Muscle of leg (tissue), 11 donors: Measurements from ENCODE around the gene PSMA3. TPM values are rescaled to one million over a fixed set of nuclear protein-coding genes. Genes with fewer than 3 reads are reported as not detected.
"Not testable (repeated sequence)": the region's sequence is repeated elsewhere in the genome, so short reads cannot be mapped to it uniquely, and the experiment has no call there.

Experiments
- DNase-seq: peaks from one replicate; pipeline ENCODE4 v3.0.0; 2013
- H3K27ac ChIP-seq: one replicate; pipeline ENCODE4 v1.5.1; 2013; ENCODE audit warnings: mild to moderate bottlenecking, low read length, control low read depth
- H3K27me3 ChIP-seq: one replicate; pipeline ENCODE4 v1.6.1; 2013; ENCODE audit warnings: low read length; ENCODE audit not compliant: control insufficient read depth, insufficient read depth
- H3K36me3 ChIP-seq: one replicate; pipeline ENCODE4 v1.6.1; 2013; ENCODE audit warnings: low read length; ENCODE audit not compliant: control insufficient read depth, insufficient read depth
- H3K4me1 ChIP-seq: one replicate; pipeline ENCODE4 v1.6.1; 2013; ENCODE audit warnings: low read length; ENCODE audit not compliant: control insufficient read depth, insufficient read depth
- H3K4me3 ChIP-seq: one replicate; pipeline ENCODE4 v1.5.1; 2013; ENCODE audit warnings: low read length, control low read depth
- H3K9me3 ChIP-seq: replicated peaks from 2 replicates; pipeline ENCODE4 v1.6.1; 2013; ENCODE audit warnings: low read depth, low read length; ENCODE audit not compliant: control insufficient read depth
- WGBS: methylation state at CpG from one replicate; pipeline ENCODE4 v1.1.5; 2013; ENCODE audit warnings: missing lambda C conversion rate; ENCODE audit not compliant: insufficient coverage; 5-methylcytosine and 5-hydroxymethylcytosine counted together
- polyA plus RNA-seq, 8 donors: library from polyadenylated mRNA; unstranded; fragments of 120-200 nt; gene quantifications; one replicate each; pipeline versions ENCODE4 v1.2.1 to v1.2.3, GENCODE V29; 2013; ENCODE audit warnings: inconsistent platforms in 1 of 8, low replicate concordance in 1 of 8; ENCODE audit not compliant: insufficient read length in 8 of 8, insufficient read depth in 1 of 8
- total RNA-seq: library from RNA; stranded (reverse); fragments of 120-200 nt; gene quantifications from one replicate; pipeline ENCODE4 v1.2.4, GENCODE V29; 2013

PSMA3 gene
- total and polyA plus RNA-seq, 9 donors, result 56.3 to 104 (median 88.1) TPM

- Histone ChIP-seq H3K4me3 (no peak overlapping the region), H3K9me3 (no peaks in the 10 kb centered on the region), H3K27ac (no peak overlapping the region), H3K4me1 (no peaks in the 10 kb centered on the region), H3K36me3 (peaks cover 12% of the 10 kb centered on the region), H3K27me3 (no peaks in the 10 kb centered on the region)
- no CpG with 5 or more reads among the region's 2 CpGs for WGBS
- no peak for DNase-seq
Measured at GRCh38 chr14:58216544-58216943, 28.1 kb upstream of the PSMA3 start.

DNA sequence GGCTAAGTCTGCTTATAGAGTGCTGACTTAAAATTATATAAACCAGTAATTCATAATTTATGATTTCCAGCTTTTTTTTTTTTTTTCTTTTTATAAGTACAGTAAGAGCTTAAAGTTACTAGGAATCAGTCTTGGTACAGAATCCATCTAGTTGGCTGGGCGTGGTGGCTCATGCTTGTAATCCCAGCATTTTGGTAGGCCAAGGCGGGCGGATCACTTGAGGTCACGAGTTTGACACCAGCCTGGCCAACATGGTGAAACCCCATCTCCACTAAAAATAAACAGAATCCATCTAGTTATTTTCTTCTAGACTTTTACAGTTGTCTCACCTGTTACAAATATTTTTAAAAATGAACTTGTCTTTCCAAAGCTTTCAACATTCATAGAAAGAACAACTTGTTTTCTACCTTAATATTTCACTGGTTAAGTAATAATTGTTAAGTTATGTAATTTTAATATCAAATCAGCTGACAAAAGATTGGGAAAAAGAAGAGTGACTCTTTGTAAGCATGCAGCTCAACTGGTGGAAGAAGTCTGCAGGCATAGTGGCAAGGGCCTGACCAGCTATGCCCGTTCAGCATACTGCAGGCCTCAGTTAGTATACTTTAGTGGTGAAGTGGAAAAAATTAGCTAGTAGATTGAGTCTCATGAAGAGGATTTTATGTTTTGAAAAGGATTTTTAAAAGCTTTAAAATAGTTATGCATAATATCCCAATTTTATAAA, 17.4 kb upstream of the PSMA3 start:
- no peaks in the 10 kb centered on the region for H3K4me1 ChIP-seq
- H3K27me3 ChIP-seq, result no peaks in the 10 kb centered on the region
- no peak overlapping the region for H3K27ac ChIP-seq
- 96% methylated on average over 3 of the region's 5 CpGs for WGBS
- no peaks in the 10 kb centered on the region for H3K9me3 ChIP-seq
- no peak overlapping the region for H3K4me3 ChIP-seq
- peaks cover 23% of the 10 kb centered on the region for H3K36me3 ChIP-seq
- DNase-seq, result no peak

DNA sequence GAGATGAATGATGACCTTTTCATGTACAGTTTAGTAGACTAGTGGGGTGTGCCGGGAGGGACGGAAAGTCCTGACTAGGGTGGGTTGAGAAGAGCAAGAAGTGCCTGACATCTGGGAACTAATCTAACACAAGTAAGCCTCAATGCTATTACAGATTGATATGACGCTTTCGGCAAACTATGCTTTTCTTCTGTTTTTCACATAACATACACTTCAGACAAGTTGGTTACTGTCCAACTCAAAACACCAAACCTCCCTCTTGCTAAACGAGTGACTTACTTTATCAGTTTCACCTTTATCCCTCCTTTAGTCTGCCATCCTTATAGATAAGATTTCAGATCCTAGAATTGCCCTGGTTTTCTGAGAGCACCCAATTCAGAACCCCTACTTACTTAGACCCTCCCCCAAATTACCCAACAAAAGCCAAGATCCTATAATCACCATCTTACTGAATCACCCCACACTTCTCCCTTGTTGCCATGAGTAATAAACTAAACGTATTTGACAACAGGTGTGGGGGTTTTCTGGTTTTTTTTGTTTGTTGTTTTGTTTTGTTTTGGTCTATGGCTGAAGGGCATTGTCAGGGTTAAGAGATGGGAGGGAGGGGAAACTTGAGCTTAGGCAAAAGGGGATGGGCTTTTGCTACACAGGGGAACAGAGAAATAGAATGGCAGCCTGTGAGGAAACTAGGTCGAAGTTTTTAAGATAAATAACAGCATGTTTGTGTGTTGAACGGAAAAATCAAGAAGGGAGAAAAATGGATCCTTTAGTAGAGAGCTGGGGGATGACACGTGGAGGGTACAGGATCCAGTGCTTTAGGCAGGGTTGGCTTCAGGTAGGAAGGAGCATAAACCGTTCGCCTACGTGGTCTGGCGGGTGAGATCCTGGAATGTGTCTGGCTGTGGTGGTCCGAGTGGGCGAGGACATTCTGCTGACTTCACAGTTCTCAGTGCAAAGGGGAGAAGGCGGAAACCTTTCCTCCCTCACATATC, 6.1 kb upstream of the PSMA3 start:
- 20% methylated on average over 9 of the region's 16 CpGs for WGBS
- Histone ChIP-seq H3K27me3 (no peaks in the 10 kb centered on the region), H3K9me3 (no peaks in the 10 kb centered on the region), H3K4me1 (peaks cover 2% of the 10 kb centered on the region), H3K36me3 (no peaks in the 10 kb centered on the region), H3K4me3 (peak overlapping the region; percentile 61), H3K27ac (peak overlapping the region; percentile 90)
- peak; percentile 78 for DNase-seq

DNA sequence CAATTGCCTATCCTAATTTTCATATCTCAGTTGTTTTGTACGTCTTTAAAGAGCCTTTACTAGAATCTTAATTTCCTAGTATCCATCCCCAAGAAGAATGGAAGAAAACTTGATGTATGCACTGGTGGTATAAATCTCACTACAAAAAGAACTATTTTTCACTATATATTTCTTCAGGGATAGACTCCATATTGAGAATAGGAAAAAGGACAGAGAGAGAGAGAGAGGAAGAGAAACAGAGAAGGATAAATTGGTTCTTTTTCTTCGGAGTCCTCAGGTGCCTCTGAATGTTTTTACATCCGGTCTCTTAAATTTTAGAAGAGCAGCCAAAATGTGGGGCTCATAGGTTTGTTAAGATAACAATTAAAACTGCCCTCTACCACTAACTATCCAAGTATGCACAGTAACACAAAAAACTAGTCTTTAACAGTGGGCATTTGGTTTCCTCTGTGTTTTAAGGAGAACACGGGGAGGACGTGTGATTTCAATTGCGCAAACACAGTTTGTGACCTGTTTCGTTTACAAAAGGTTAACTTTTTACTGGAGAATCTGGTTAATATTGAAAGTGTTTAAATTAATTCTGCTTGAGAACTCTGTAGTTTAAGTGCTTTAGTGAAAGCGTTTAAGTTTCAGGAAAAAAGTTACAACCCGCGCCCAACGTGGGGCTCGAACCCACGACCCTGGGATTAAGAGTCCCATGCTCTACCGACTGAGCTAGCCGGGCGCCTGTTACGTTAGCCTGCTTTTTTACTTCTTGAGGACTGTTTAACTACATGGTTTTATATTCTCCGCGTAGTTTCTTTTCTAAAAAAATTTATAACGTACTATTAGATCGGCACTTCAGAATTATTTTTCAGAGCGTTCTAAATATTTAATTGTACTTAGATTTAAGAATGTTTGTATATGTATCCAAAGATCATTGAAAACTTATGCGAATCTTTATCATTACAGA, 5.1 kb upstream of the PSMA3 start:
- peak overlapping the region; percentile 61 for H3K4me3 ChIP-seq
- no peaks in the 10 kb centered on the region for H3K9me3 ChIP-seq
- 14% methylated on average over 5 of the region's 23 CpGs for whole genome bisulfite sequencing
- peak; percentile 88 for DNase-seq
- no peaks in the 10 kb centered on the region for H3K36me3 ChIP-seq
- no peaks in the 10 kb centered on the region for H3K27me3 ChIP-seq
- peak overlapping the region; percentile 90 for H3K27ac ChIP-seq
- H3K4me1 ChIP-seq, result peaks cover 2% of the 10 kb centered on the region

DNA sequence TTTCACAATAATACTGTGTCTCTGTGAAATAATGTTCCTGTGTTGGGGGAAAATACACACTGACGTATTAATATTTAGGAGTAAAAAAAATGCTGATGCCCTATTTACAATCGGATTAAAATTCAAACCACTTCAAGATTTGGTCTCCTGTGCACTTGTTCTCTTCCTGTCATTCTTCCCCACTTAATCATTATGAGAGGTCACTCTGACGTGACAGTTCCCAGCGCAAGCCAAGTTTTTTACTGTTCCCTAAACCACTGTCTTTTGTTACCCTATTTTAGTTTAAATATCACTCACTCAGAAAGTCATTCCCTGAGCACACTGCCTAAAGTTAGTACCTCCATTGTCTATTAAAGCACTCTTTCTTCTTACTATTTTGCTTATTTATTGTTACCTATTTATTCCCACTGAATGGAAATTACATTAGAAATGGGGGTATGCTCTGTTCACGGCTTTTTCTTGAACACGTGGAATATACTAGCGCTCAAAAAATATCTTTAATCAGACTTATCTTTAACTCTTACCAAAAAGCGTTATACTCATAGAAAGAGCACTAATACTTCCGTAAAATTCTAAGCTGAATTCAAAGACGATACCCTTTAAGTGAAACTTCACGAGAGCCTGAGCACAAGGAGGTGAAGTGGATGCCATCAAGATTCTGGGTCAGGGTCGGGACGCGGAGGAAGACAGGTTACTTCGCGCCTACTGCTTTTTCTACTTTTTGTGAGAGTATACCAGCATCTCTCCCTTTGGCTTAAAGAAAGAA, 670 bp upstream of the PSMA3 start:
- WGBS, result 2% methylated on average over 10 of the region's 16 CpGs
- peak overlapping the region; percentile 96 for H3K27ac ChIP-seq
- H3K4me3 ChIP-seq, result peak overlapping the region; percentile 64
- H3K36me3 ChIP-seq, result peaks cover 2% of the 10 kb centered on the region
- peaks cover 1% of the 10 kb centered on the region for H3K4me1 ChIP-seq
- DNase-seq, result peak; percentile 59
- H3K27me3 ChIP-seq, result no peaks in the 10 kb centered on the region
- H3K9me3 ChIP-seq, result no peaks in the 10 kb centered on the region

DNA sequence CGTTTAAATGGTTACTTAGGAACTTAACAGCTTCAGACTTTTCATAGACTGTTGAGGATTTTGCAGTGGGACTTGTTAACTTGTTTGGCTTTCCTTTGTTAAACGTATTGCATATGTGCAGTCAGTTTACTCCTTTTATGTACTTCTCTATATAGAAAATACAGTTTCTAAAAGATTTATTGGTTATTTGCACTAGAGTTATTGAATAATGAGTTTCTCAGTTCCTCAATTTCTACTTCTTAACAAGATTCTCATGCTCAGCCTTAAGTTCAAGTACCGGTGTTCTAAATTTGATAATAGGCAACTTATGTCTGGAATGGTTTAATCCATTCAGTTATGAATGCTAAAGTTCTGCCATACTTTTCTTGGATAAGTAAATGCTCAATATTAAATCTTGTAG, 919 bp downstream of the PSMA3 start:
- Histone ChIP-seq H3K27me3 (no peaks in the 10 kb centered on the region), H3K4me1 (no peaks in the 10 kb centered on the region), H3K27ac (peak overlapping the region; percentile 98), H3K9me3 (no peaks in the 10 kb centered on the region), H3K36me3 (peaks cover 14% of the 10 kb centered on the region), H3K4me3 (peak overlapping the region; percentile 64)
- no CpG with 5 or more reads among the region's 3 CpGs for WGBS
- DNase-seq, result no peak

GRCh38 chr14:58249611-58250010, 5.0 kb downstream of the PSMA3 start:
- Histone ChIP-seq H3K27ac (no peak overlapping the region), H3K27me3 (no peaks in the 10 kb centered on the region), H3K4me3 (no peak overlapping the region), H3K4me1 (no peaks in the 10 kb centered on the region), H3K36me3 (peaks cover 31% of the 10 kb centered on the region), H3K9me3 (no peaks in the 10 kb centered on the region)
- DNase-seq, result no peak
- 98% methylated on average over 7 of the region's 8 CpGs for WGBS

DNA sequence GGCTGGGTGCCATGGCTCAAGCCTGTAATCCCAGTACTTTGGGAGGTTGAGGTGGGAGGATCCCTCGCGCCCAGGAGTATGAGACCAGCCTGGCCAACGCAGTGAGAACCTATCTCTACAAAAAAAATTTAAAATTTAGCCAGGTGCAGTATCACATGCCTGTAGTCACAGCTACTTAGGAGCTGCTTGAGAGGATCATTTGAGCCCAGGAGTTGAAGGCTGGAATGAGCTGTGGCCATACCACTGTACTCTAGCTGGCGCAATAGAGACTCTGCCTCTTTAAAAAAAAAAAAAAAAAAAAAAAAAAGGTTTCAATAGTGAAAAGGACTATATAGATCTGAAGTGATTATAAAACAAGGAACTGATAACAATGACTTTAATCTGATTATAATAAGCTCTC, 13.5 kb downstream of the PSMA3 start:
- no CpG with 5 or more reads among the region's 4 CpGs for WGBS
- H3K4me1 ChIP-seq, result no peaks in the 10 kb centered on the region
- peaks cover 54% of the 10 kb centered on the region for H3K36me3 ChIP-seq
- H3K27me3 ChIP-seq, result no peaks in the 10 kb centered on the region
- H3K27ac ChIP-seq, result no peak overlapping the region
- DNase-seq, result no peak
- H3K4me3 ChIP-seq, result no peak overlapping the region
- no peaks in the 10 kb centered on the region for H3K9me3 ChIP-seq

- H3K9me3 ChIP-seq, DNase-seq, H3K4me3 ChIP-seq, H3K27ac ChIP-seq, H3K4me1 ChIP-seq, H3K27me3 ChIP-seq: not testable (repeated sequence)
- H3K36me3 ChIP-seq, result peaks cover 48% of the 10 kb centered on the region
- 95% methylated on average over 8 of the region's 10 CpGs for WGBS
Measured at GRCh38 chr14:58262005-58262404, 17.4 kb downstream of the PSMA3 start.
